GM19351 (cell line): Measurements from ENCODE around the gene MMP12.
"Not testable (repeated sequence)": the region's sequence is repeated elsewhere in the genome, so short reads cannot be mapped to it uniquely, and the experiment has no call there.

ENCODE experiments used
- ATAC-seq: cut with Tn5 transposase; IDR thresholded peaks from one replicate; pipeline ENCODE4 v1.9.1; 2021; ENCODE audit warnings: mild to moderate bottlenecking, moderate library complexity; ENCODE audit not compliant: unreplicated experiment

MMP12 gene

GRCh38 chr11:102874852-102875251 lies at the start of gene MMP12:
Gene MMP12 (minus strand): TSS chr11:102874982. CDS start chr11:102874937, 45 bp downstream.
- ATAC-seq: no peak

DNA sequence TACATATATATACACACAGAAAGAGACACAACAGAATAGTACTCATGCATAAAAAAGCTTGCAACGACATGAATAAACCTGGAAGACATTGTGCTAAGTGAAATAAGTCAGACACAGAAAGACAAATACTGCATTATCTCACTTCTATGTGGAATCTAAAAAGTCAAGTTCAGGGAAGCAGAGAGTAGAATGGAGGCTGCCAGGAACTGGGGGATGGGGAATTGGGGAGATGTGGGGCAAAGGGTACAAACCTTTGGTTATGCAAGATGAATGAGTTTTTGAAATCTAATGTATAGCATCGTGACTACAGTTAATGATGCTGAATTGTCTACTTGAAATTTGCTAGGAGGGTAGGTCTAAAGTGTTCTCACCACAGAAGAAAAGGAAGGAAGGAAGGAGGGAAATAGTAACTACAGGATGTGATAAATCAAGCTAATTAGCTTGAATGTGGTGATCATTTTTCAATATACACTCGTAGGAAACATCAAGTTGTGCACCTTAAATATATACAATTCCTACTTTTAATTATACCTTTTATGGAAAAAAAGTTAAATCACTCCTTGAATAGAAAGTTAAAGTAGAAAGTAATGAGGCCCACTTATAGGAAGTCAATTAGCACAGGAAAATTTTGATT lies 46.9 kb upstream of the MMP12 start:
- ATAC-seq: no peak

- ATAC-seq: peak; percentile 92
These were observed 45.4 kb upstream of the MMP12 start for GRCh38 chr11:102920118-102920684.

GRCh38 chr11:102915044-102915375 lies 40.2 kb upstream of the MMP12 start:
- ATAC-seq: no peak

GRCh38 chr11:102914238-102915043 lies 39.7 kb upstream of the MMP12 start:
- ATAC-seq: peak; percentile 64

- ATAC-seq: no peak
These were observed 37.7 kb upstream of the MMP12 start for GRCh38 chr11:102912482-102912830.

DNA sequence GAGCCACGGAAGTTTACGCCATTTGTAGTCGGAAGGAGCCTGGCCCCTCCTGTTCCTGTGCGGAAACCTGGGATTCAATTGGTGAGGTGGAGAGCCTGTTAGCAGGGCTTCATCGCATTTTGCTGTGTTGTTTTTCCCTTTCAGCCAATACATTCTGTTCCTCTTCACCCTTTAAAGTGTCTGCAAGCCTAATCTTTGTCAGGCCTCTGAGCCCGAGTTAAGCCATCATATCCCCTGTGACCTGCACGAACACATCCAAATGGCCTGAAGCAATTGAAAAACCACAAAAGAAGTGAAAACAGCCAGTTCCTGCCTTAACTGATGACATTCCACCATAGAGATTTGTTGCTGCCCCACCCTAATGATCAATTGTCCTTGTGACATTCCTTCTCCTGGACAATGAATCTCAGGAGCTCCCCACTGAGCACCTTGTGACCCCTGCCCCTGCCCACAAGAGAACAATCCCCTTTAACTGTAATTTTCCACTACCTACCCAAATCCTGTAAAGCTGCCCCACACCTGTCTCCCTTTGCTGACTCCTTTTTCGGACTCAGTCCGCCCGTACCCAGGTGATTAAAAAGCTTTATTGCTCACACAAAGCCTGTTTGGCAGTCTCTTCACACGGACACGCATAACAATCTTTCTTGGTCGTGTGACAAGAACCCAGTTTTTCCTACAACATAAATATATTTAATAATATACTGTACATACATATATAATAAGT lies 37.1 kb upstream of the MMP12 start:
- no peak for ATAC-seq

GRCh38 chr11:102905848-102906247 lies 31.1 kb upstream of the MMP12 start:
- ATAC-seq: not testable (repeated sequence)

DNA sequence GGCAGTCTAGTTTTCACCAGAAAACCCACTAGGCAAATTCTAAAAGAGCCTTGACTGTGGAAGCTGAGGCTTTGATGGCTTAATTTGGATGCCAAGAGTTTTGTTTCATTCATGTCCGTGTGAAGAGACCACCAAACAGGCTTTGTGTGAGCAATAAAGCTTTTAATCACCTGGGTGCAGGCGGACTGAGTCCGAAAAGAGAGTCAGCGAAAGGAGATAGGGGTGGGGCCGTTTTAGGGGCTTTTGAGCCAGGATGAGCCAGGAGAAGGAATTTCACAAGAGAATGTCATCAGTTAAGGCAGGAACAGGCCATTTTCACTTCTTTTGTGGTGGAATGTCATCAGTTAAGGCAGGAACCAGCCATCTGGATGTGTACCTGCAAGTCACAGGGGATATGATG lies 29.1 kb upstream of the MMP12 start:
- not testable (repeated sequence) for ATAC-seq

- ATAC-seq: no peak
These were observed 25.6 kb upstream of the MMP12 start for GRCh38 chr11:102900346-102900745.

- no peak for ATAC-seq
These were observed 17.0 kb upstream of the MMP12 start for GRCh38 chr11:102891736-102892135.

GRCh38 chr11:102886999-102887398 lies 12.2 kb upstream of the MMP12 start:
- ATAC-seq: no peak

- ATAC-seq: no peak
These were observed 8.4 kb upstream of the MMP12 start for GRCh38 chr11:102883141-102883540.

- peak; percentile 72 for ATAC-seq
These were observed 7.7 kb upstream of the MMP12 start for GRCh38 chr11:102882389-102883024.

DNA sequence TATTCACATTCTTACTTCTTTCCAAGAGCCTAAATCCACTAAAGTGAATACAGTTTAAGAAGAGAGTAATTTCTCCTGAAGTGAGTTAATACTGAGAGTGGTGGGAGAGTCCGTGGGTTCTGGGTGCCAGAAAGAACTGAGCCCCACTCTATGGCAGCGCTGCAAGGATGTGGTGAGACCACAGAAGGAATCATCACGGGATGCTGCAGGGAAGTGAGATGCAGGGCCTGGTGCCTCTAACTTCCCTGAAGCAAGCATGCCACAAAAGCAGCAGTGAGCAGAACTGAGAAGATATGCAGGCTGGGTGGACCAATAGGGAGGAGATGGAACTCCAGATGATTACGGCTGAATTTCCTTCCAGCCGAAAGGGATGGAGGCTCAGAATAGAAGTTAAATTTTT lies 5.0 kb upstream of the MMP12 start:
- ATAC-seq: no peak

GRCh38 chr11:102878595-102878994 lies 3.8 kb upstream of the MMP12 start:
- no peak for ATAC-seq

- not testable (repeated sequence) for ATAC-seq
These were observed 5.3 kb downstream of the MMP12 start for GRCh38 chr11:102869354-102869964.

DNA sequence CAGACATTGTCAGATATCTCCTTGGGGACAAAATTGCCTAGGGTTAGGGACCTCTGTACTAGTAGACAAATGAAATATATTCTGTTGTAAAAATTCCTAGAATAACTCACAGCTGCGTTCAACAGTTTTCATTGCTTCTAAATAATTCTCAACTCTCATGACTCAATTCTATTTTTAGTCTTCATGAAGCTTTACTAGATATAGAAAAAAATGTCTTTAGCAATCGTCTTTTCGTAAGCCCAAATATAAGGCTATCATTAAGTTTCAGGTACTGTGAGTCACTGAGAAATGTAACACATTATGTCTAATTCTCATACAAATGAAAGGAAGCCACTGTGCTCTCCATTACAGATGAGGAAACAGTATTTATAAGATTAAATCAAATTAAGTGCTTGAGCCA lies 6.4 kb downstream of the MMP12 start:
- no peak for ATAC-seq

GRCh38 chr11:102864724-102865123 lies 10.1 kb downstream of the MMP12 start:
- ATAC-seq: no peak

DNA sequence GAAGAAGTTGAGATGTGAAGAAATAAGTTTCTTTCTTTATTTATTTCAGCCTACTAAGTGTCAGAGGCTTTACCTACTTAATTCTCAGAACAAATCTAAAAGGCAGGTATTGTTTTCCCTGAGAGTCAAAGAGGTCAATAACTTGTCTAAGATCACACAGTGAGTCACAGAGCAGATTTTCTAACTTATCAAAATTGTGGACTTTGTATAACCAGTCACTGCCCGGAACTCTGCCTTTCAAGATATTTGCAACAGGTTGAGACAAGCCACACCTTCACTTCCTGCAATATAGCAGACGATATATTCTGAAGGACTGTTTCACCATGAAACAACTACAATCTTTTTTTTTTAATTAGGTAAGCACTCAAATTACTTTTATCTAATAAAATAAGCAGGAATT lies 20.8 kb downstream of the MMP12 start:
- ATAC-seq: no peak

DNA sequence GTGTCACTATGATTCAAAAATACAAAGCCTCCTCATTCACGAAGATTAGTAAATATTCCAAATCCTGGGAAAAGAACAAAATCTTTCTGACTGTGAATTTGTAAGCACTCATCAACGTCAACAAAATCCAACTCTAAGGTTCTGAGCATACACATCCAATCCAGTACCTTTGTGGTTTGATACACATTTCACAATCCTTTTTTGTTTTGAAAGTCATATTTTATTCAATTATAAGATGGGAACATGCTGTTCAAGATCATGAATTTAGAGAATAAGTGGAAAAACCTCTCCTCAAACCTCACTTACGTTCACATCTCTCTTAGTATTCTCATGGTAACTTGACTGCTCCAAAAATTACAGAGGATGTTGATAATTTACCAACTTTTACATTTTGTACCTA lies 21.7 kb downstream of the MMP12 start:
- ATAC-seq: no peak
